SK-MEL-5 (cell line): ENCODE results near the gene SLC26A11. TPM values are rescaled to one million over a fixed set of nuclear protein-coding genes. Genes with fewer than 3 reads are reported as not detected.

Source experiments
- DNase-seq: peaks from one replicate; pipeline ENCODE4 v3.0.0-alpha.2; 2016; ENCODE audit warnings: low read depth, low spot score
- in situ Hi-C: cut with HindIII; loops from 2 replicates; pipeline ENCODE4 v1.10.0; 2016; ENCODE audit warnings: low sequenced_read_pairs, high pct_unique_total_duplicates, low pct_unique_long_range_greater_than_20kb
- polyA plus RNA-seq, 2 experiments: library from polyadenylated mRNA; depleted of rRNA; stranded (reverse); fragments of >200 nt; gene quantifications; 2 replicates each; pipeline ENCODE4 v1.2.3, GENCODE V29; 2015
- total RNA-seq: library from RNA; depleted of rRNA; stranded (reverse); fragments of >200 nt; shearing (Covaris generic); gene quantifications from 2 replicates; pipeline ENCODE4 v1.2.3, GENCODE V29; 2014; rRNA removed

Gene SLC26A11
- 22.1 and 23.6 TPM in 2 replicates for total RNA-seq
- polyA plus RNA-seq (2015; cell fraction: cytosol; rRNA removed), result 39.2 and 42.0 TPM in 2 replicates
- 154 and 187 TPM in 2 replicates for polyA plus RNA-seq (2015; cell fraction: nucleus; rRNA removed)

- in situ Hi-C loops, result no loop called here
- peak; percentile 82 for DNase-seq
Observed at GRCh38 chr17:80220054-80220735, at the start of gene SLC26A11, which contains the start of gene SGSH. Gene SLC26A11, plus strand, starts transcription at chr17:80220427. Its CDS starts 1,134 bp downstream, at chr17:80221561. Gene SGSH, minus strand, starts transcription at chr17:80220333. Its CDS starts 20 bp downstream, at chr17:80220313.

DNA sequence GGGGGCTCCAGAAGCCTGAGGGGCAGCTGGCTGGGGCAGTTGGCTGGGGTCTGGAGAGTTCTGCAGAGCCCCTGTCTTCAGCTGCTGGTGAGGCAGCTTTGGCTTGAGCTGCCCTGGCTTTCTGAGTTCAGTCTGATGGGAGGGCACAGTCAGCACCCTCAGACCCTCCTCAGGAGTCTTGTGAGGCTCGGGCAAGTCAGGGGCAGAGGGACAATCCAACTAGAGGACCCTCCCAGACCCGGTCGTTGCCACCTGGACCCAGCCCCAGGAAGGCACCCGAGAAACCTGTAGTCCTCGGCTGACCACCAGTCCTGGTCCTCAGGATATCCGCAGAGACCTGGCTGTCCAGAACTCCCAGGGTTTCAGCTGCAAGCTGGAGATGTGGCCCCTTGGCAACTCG is 48.5 kb upstream of the SLC26A11 start:
- in situ Hi-C loops, result no loop called here
- no peak for DNase-seq

DNA sequence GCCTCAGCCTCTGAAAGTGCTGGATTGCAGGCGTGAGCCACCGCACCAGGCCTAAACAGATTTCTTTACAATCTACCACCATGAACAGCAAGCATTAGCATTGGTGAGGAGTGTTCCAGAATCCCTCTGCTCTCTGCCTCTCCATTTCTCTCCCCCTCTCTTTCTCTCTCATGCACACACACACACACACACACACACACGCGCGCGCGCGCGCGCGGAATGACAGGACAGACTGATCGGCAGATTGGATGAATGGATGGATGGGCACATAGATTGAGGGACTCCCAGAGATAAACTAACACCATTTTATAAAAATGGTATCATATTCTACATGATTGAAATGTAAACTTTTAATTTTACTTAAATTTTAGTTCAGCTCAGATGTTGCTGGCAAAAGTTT is 47.1 kb upstream of the SLC26A11 start:
- in situ Hi-C loops, result no loop called here
- no peak for DNase-seq

DNA sequence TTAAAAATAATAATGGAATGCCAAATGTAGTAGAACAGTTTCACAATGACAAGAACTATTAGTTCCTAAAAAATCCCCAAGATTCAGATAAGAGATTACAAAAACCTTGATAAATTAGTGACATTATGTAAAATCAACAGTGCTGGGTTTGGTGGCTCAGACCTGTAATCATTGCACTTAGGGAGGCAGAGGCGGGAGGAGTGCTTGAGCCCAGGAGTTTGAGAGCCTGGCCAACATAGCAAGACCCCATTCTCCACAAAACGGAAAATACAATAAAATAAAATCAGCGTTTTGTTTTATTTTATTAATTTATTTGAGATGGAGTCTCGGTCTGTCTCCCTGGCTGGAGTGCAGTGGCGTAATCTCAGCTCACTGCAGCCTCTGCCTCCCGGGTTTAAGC is 46.3 kb upstream of the SLC26A11 start:
- in situ Hi-C loops, result no loop called here
- DNase-seq, result no peak

DNA sequence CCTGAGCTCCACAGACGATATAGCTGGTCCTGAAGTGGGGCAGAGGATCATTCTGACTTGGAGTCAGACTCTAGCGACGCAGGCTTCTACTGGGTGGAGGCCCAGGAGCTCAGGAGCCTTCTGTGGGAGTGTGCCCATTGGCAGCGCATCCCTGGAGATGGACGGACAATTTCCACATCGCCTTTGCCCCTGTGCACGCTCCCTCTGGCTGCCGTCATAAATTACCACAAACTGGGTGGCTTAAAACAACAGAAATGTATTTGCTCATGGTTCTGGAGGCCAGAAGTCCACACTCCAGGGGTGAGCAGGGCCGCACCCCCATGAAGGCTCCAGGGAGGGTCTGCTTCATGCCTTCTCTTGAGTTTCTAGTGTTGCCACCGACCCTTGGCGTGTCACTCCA is 43.5 kb upstream of the SLC26A11 start:
- DNase-seq, result no peak
- in situ Hi-C loops, result no loop called here

DNA sequence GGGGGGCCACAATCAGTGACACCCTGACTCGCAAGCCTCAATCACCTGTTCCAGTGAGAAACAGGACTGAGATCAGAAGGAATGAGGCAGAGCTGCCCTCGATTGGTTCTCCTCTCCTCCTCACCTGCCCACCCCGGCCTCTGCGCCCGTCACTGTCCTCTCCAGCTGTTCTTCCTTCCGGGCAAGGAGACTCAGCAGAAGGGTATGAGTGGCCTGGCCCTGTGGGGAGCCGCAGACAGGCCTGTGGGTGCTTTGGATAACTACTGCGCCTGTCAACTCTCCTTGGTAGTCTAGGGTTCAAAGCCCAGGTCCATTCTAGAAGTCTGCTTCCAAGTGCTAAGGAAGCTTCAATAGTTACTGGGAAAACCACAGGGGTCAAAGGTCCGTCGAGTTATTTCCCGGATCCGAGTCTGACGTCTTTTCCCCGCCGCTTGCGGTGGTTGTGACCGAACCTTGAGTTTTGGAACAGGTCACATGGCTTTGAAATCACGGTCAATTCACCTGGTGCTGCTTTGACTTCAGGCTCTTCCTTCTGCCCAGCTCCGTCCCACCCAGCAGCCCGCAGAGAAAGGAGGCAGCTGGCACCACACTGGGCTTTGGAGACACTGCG is 42.1 kb upstream of the SLC26A11 start:
- in situ Hi-C loops, result no loop called here
- DNase-seq, result no peak

- in situ Hi-C loops, result no loop called here
- DNase-seq, result no peak
Observed at GRCh38 chr17:80180192-80180591, 40.0 kb upstream of the SLC26A11 start.

DNA sequence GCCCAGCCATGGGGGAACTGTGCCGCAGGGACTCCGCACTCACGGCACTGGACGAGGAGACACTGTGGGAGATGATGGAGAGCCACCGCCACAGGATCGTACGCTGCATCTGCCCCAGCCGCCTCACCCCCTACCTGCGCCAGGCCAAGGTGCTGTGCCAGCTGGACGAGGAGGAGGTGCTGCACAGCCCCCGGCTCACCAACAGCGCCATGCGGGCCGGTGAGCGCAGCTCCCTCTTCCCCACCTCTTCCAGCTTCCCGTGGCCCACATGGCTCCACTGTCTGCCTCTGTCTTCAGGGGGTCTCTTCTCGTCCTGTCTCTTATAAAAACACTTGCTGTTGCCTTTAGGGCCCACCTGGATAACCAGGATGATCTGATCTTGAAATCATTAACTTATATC is 38.8 kb upstream of the SLC26A11 start:
- in situ Hi-C loops, result no loop called here
- DNase-seq, result no peak

DNA sequence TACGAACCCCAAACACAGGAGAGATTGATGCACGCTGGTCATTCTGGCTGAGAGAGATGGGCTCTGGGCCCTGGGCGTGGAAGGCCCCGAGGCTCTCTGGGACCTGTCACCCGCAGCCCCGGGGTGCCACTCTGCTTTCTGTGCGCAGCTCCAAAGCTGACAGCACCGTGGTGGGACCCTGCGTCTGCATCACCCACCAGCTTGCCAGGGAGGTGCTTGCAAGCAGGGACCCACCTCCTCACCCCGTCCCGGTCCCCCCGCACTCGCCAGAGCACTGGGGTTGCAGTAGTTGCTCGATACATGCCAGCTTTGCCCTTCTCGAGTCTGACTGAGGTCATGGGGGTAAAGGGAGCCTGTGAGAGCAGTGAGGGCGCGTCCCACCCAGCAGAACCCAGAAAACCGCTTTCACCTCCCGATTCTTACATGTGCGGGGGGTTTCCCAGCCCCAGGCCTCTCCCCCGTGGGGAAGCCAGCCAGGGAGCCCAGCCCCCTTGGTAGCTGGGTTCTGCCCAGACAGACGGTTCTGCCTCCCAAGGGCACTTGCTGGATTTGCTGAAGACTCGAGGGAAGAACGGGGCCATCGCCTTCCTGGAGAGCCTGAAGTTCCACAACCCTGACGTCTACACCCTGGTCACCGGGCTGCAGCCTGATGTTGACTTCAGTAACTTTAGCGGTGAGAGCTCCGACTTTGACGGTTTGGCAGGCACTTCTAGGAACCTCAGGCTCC is 37.9 kb upstream of the SLC26A11 start:
- in situ Hi-C loops, result no loop called here
- no peak for DNase-seq

DNA sequence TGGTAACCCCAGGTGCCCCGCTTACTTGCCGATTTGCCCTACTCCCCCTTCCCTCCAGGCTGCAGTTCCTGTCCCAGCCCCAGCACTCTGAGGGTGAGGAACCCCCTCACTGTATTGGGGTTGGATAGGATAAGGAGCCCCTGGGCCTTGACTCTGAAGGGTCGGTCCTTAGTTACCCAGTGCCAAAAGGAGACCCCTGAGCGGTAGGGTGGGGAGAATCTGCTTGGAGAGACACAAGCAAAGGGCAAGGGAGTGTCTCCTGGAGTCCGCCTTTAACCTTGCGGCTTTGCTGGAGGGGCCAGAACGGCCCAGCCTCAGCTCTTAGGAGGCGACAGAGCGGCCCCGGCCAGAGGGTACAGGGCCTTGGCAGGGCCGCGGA is 37.4 kb upstream of the SLC26A11 start:
- no peak for DNase-seq
- in situ Hi-C loops, result no loop called here

DNA sequence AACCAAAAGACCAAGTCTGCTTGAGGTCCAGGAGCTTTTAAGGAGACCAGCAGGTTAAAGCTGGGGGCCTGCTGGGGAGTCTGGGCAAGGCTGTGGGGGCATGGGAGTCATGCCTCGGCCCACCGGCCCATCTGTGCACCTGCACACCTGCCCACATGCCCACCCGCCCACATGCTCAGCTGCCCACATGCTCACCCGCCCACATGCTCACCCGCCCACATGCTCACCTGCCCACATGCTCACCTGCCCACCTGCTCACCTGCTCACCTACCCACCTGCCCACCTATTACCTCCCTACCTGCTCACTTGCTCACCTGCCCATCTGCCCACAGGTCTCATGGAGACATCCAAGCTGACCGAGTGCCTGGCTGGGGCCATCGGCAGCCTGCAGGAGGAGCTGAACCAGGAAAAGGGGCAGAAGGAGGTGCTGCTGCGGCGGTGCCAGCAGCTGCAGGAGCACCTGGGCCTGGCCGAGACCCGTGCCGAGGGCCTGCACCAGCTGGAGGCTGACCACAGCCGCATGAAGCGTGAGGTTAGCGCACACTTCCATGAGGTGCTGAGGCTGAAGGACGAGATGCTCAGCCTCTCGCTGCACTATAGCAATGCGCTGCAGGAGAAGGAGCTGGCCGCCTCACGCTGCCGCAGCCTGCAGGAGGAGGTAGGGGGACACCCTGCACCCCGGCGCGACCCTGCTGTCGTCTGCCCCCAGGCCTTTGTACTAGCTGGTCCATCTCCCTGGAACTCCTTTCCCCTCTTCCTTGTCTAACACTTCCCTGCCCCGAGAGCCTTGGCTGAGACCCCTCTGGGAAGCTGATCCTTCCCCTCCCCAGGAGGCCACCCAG is 36.4 kb upstream of the SLC26A11 start:
- in situ Hi-C loops, result no loop called here
- no peak for DNase-seq

GRCh38 chr17:80184423-80184714 is 35.9 kb upstream of the SLC26A11 start:
- DNase-seq, result no peak
- in situ Hi-C loops, result no loop called here

DNA sequence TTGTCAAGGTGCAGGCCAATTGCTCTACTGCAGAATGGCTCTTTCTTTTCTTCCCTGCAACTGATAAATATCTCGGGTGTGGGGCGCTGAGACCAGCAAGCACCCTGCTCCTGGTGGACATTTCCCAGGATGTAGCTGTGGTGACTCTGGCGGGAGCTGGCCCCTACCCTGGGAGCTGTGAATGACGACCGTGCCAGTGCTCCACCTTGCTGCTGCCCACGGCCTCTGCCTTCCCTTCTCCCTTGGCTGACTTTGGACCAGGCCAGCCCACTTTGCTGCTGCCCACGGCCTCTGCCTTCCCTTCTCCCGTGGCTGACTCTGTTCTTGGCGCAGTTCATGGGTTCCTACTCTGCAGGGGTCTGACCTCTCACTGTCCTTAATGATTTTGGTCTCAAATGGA is 34.3 kb upstream of the SLC26A11 start:
- in situ Hi-C loops, result no loop called here
- no peak for DNase-seq

DNA sequence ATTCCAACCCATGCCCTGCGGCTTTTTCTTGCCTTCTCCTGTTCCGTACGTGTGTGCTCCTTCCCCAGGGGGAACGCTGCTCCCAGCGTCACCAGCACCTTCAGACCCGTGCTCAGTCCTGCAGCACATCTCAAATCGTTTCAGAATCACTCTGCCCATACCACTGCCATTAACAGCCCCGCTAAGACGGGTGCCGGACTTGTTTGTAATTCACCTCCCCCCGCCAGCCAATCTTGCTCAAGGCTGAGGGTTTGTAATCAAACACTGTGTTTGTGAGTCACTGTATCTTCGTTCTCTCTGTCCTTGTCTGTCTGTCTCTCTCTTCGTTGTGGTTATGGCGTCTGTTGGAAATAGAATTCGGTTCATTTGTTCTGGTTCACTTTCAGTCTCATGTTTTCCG is 33.1 kb upstream of the SLC26A11 start:
- in situ Hi-C loops, result no loop called here
- DNase-seq, result no peak

DNA sequence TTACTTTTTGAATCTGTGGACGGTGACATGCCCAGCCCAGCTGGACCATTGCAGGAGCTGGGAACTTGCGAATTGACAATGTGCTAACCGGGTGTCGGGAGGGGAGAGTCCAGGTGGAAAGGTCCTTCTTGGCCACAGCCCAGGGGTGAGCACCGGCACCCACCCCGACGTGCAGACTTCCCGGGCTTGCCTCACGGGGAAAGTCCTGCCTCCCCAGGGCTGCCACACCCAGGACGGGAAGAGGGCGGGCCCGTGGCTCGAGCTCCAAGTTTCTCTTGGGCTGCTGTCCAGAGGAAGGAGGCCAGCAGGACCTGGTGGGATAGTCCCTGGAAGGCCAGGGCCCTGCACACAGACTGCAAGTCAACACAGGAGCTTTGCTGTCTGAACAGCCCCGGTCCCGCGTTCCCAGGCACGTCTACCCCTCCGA is 32.7 kb upstream of the SLC26A11 start:
- DNase-seq, result no peak
- in situ Hi-C loops, result no loop called here

DNA sequence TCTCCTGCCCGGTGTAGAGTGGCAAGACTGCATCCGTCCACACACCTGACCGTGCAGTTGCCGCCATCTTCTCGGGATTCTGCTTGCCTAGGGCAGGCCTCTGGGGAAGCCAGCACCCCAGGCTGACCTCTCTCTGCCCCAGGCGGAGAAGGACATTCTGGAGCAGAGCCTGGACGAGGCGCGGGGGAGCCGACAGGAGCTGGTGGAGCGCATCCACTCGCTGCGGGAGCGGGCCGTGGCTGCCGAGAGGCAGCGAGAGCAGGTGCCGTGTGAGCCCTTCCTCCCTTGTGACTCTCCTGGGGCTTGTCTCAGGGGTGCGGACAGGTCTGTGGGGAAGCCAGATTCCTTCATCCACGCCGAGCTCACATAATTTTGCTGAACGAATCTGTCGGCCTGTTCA is 30.6 kb upstream of the SLC26A11 start:
- in situ Hi-C loops, result no loop called here

DNA sequence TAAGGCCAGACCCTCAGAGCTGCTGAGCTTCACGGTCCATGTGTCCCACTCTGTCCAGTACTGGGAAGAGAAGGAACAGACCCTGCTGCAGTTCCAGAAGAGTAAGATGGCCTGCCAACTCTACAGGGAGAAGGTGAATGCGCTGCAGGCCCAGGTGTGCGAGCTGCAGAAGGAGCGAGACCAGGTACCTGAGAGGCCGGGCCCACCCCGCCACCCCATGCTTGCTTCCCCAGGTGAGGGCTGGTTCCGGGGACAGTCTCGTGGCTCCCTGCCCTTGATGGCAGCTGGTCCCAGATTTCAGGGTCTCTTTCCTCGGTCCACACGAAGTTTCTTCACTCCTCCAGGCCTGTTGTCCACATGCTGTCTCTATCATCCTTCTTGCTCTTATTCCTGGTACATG is 29.5 kb upstream of the SLC26A11 start:
- no peak for DNase-seq
- in situ Hi-C loops, result no loop called here

More for the DNA sequence above, 30.6 kb upstream of the SLC26A11 start:
- DNase-seq, result no peak

DNA sequence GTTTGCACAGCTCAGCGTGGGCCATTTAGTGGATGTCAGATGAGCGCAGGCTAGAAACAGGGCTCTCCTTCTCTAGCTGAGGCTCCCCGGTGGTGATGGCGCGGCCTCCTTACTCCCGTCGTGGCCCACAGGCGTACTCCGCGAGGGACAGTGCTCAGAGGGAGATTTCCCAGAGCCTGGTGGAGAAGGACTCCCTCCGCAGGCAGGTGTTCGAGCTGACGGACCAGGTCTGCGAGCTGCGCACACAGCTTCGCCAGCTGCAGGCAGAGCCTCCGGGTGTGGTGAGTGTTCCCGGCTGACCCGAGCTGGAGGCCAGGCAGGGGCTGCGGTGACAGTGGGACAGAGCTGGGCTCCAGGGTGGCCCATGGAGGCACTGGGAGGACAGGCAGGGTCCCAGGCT is 29.0 kb upstream of the SLC26A11 start:
- in situ Hi-C loops, result no loop called here

More for the DNA sequence above, 29.0 kb upstream of the SLC26A11 start:
- DNase-seq, result no peak
